ENCODE data around the gene TNIP2.

DNA sequence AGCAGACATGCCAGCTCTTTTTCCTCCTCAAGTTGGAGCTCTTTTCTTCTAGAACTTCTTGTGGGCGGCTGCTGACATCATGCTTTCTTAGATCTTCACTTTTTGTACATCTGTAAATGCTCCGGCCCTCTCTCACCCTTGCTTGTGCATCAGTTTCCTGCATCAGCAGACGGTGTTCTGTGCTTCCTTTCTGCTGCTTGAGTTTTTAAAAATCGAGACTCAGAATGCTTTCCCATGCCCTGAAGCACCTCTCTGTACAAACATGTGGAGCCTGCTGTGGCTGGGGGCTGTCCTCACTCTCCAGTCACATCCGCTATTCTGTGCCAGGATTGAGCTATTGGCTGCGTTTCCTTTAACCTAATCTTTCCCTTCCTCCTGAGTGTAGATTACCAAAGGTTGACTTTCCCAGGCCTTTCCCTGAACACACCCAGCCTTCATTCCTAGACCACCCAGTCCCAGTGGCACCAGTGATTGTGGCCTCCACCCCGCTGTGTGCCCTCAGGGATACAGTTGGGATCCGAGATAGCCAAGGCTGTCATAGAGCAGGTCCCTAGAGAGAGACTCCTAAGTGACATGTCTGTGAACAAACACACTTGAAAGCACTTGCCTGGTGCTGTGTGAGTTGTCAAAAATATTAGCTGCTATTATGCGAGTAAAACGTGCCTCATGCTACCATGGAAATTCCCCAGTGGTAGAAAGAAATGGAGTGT, 41.9 kb downstream of the TNIP2 start:
- TF ChIP-seq, protein P1, sequence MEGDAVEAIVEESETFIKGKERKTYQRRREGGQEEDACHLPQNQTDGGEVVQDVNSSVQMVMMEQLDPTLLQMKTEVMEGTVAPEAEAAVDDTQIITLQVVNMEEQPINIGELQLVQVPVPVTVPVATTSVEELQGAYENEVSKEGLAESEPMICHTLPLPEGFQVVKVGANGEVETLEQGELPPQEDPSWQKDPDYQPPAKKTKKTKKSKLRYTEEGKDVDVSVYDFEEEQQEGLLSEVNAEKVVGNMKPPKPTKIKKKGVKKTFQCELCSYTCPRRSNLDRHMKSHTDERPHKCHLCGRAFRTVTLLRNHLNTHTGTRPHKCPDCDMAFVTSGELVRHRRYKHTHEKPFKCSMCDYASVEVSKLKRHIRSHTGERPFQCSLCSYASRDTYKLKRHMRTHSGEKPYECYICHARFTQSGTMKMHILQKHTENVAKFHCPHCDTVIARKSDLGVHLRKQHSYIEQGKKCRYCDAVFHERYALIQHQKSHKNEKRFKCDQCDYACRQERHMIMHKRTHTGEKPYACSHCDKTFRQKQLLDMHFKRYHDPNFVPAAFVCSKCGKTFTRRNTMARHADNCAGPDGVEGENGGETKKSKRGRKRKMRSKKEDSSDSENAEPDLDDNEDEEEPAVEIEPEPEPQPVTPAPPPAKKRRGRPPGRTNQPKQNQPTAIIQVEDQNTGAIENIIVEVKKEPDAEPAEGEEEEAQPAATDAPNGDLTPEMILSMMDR (conservative IDR thresholded peaks at IDR 0.05; ENCODE audit: low read depth, low read length), result no peak
- no peak for TF ChIP-seq EZH2 (IDR thresholded peaks at IDR 0.05; ENCODE audit: low read length, unreplicated experiment)
